Stimulated activated CD4-positive, alpha-beta T cell treated with anti-CD3 and anti-CD28 coated beads, Interleukin-2, amount 100 ng/mL, for 48 hours (primary cell): ENCODE results near the gene AK8.

Source experiments
- DNase-seq, 2 donors: peaks; one replicate each; pipeline ENCODE4 v3.0.0-alpha.2; 2020

AK8 gene, protein sequence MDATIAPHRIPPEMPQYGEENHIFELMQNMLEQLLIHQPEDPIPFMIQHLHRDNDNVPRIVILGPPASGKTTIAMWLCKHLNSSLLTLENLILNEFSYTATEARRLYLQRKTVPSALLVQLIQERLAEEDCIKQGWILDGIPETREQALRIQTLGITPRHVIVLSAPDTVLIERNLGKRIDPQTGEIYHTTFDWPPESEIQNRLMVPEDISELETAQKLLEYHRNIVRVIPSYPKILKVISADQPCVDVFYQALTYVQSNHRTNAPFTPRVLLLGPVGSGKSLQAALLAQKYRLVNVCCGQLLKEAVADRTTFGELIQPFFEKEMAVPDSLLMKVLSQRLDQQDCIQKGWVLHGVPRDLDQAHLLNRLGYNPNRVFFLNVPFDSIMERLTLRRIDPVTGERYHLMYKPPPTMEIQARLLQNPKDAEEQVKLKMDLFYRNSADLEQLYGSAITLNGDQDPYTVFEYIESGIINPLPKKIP

DNA sequence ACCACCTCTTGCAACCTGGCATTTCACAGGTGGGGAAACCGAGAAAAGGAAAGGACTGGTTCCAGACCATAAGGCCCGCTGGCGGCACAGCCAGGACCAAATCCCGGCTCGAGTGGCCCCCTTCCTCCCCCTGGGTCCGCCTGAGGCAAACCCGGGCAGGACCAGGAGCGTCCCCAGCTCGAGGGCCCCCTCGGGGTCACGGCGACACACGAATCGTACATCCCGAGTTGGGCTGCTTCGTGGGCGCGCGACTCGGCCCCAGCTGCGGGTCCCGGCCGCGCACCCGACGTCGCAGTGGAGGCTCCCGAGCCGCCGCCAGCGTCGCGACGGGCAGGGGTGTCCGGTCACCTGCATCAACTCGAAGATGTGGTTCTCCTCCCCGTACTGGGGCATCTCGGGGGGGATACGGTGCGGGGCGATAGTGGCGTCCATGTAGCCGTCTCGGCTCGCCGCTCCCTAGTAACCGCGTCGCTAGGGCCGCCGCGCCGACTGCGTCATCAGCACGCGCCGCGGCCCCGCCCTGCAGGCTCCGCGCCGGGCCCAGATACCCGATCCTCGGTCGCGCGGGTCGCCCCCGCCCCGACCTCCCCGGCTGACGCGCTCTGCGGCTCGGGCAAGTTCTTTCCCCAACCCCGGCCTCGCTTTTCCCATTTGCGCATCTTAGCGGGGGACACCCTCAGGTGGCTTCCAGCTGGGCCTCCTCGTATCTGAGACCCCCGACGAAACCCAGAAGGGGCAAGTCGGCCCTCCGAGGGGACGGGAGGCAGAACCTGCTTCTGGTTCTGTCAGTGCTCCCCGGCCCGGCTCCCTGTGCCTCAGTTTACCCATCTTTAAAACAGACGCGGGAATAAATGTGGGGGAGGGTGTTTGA, at the start of gene AK8:
AK8 (minus strand) TSS at position 461 of the 871 bp plus-strand sequence; CDS start at position 432, 29 bp downstream.
- peak; percentile 69 to 79 for DNase-seq

DNA sequence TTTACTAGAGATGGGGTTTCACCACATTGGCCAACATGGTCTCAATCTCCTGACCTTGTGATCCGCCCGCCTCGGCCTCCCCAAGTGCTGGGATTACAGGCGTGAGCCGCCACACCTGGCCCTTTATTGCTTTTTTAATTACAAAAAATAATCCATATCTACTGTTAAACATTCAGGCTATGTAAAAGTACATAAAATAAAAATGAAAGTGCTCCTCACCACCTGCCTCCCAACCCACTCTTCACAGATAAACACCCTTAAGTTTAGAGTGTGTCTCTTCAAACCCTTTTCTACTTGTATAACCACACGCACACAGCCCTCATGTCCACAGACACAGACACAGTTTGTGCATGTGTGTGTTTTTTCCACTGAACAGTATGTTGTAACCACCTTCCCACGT, 49.6 kb upstream of the AK8 start:
- no peak for DNase-seq

DNA sequence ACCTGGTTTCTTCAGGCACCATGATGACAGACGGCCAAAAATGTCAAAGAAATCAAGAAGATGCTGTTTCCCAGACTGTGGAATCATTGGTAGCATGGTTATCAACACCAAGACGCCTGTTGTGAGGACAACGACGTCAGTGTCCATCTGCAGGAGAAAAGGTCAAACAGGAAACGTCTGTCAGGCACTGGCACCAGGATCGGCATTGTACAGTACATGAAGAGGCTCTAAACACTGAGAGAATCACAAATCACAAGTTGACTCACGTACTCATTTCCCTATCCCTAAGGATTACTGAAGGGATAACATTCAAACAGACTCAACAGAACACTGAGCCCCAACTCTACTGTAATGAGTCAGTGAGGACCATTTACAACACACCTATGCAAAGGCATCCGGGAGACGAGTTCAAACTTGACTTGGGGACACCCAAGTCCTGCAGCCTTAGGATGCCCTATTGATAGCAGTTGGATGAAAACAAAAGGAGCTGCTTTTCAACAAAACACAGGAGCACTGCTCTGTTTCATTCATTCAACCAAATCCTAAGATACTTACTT, 45.3 kb upstream of the AK8 start:
- DNase-seq, result no peak

DNA sequence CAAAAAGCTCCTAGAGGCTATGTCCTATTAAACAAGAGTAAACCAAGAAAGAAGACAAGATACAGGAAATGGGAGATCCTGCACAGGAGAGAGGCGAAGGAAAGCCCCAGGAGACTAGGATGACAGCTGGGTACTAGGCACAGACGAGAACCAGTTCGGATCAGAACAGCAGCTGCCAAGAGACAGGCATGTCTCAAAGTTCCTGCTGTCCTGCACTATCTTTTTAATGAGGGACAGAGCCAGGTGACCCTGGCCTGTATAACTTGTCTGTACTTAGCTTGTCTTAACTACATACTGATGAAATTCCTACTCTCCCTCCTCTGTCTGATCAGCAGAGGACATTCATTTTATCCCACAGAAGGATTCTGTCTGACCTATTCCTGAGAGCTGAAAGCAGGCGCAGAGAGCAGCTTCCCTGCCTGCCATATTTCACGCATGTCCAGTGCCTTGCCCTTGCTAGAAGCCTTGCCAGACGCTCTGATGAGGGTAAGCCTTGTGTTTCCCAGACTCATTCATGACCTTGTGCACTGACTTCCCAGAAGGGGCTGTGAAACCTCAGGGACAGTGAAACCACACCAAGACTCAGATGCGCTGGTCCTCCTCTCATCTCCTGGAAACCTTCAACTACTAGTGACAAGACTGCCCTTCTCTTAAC, 41.7 kb upstream of the AK8 start:
- DNase-seq, result no peak

DNA sequence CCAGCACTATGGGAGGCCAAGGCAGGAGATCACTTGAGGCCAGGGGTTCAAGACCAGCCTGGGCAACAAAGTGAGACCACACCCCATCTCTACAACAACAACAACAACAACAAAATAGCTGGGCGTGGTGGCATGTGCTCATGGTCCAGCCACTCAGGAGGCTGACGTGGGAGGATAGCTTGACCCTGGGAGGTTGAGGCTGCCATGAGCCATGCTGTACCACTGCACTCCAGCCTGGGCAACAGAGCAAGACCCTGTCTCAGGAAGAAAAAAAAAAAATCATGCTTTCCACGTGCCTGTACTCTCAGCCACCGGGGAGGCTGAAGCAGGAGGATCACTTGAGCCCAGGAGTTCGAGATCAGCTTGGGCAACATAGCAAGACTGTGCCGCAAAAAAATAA, 36.8 kb upstream of the AK8 start:
- no peak for DNase-seq

DNA sequence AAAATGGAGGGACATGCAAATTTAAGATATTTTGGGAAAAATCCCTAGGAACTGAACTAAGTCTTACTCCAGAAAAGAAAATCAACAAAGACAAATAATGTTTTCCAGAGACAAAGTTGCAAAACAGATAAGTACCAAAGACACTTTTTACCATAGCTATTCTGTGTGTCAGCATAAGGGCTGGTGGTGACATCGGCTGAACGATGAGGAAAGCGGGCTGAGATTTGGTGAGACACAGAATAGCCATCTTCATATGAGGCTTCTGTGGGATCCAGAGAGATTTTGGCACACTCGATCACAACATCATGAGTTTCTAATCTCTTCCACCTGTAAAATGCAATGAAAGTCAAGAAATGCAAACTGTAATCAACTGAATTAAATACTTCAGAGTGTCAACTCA, 34.0 kb upstream of the AK8 start:
- no peak for DNase-seq

DNA sequence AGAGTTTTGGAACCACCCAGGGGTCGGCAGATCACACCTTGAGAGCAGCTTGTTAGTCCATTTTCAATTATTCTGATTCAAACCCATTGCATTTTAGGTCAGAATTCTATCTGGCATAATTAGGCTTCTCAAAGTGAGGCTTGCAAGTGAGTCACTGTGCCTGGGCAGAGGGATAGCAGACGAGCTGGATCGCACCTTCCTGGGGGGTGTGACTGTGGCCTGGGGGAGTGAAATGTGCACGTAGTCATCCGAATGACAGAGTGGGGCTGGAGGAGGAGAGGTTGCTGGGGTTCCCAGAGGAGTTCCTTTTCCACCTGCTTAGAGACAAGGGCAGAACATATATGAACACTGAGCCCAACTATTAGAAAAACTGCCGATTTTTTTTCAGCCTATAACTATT, 32.3 kb upstream of the AK8 start:
- no peak for DNase-seq

DNA sequence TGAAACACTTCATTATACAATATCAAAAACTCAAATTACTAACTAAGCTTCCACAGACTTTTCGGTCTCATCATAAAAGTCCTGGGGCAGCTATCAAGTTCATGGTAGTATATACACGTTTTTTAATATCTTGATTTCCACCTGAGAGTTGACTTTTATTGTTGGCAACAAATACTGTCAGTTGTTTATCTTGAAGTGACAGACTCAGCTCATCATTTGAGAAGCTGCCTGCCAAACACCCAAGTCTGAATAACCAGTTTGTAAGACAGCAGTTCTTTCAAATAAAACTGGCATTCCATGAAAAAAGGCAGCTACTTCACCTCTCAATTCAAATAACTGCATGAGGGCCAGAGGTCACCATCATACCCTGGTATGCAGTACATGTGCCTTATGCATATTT, 31.2 kb upstream of the AK8 start:
- no peak for DNase-seq

DNA sequence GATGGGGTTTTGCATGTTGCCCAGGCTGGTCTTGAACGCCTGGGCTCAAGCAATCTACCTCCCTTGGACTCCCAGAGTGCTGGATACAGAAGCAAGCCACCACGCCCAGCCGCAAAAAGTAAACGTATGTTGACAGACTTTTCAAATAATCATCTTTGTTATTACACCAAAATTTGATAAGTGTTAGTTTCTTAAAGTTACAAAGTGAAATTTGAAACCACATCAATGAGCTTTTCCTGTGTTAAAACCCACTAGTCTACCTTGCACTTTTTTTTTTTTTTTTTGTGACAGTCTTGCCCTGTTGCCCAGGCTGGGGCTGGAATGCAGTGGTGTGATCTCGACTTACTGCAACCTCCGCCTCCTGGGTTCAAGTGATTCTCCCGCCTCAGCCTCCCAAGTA, 30.6 kb upstream of the AK8 start:
- DNase-seq, result no peak

DNA sequence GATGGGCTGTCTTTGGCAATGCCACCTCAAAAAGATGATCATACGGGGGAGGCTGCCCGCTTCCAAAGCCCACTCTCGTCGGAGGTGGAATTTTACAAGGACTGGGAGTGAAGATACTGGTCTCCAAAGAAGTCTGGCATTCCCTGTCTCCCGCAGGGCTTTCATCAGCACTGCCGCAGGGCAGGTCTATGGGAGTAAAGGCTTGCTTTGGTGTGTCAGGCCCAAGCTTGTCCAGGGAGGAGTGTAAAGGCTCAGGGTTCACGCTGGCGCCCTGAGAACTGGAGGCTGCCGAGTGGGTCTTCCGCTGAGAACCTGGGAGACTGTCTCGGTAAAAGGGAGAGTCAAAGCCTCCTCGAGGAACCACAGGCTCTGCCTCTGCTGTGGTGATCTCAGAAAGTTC, 27.6 kb upstream of the AK8 start:
- DNase-seq, result no peak

DNA sequence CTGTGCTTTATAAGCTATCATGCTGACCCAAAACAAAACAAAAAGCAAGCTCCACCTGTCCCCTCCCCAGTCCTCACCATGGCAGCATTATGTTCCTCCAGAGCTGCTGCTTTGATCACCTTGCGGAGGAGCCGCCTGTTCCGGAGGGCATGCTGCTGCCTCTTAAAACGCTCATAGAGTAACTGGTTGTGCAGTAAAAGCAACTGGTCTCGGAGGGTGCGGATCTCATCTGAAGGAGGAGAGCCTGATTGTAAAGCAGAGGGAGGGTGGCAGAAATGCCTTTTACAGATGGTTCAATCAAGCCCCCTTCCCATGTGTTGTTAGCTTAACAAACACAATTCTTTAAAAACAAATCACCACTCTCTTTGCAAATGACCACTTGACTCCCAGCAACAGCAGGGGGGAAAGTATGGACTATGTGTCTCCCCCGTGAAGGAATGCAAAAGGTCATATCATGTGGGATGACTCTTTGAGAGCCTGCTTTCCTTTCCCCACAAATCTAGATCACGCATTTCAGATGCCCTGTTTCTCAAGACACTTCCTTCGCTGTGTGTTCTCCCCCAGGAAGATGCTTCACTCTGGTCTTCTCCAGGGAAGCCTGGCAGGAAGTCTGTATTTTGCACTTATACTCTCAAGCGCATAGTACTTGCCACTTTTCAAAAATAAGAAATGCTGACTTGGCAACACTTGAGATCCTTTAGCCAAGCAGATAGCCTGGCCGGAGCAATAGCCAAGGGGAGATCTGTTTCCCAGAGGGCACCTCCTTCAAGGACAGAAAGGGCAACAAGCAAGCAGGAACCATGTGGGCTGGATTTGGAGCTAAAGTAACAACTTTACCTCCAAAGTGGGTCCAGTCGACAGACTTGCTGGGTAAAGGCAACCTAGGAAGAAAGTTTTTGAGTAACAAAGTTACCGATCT, 25.7 kb upstream of the AK8 start:
- no peak for DNase-seq

DNA sequence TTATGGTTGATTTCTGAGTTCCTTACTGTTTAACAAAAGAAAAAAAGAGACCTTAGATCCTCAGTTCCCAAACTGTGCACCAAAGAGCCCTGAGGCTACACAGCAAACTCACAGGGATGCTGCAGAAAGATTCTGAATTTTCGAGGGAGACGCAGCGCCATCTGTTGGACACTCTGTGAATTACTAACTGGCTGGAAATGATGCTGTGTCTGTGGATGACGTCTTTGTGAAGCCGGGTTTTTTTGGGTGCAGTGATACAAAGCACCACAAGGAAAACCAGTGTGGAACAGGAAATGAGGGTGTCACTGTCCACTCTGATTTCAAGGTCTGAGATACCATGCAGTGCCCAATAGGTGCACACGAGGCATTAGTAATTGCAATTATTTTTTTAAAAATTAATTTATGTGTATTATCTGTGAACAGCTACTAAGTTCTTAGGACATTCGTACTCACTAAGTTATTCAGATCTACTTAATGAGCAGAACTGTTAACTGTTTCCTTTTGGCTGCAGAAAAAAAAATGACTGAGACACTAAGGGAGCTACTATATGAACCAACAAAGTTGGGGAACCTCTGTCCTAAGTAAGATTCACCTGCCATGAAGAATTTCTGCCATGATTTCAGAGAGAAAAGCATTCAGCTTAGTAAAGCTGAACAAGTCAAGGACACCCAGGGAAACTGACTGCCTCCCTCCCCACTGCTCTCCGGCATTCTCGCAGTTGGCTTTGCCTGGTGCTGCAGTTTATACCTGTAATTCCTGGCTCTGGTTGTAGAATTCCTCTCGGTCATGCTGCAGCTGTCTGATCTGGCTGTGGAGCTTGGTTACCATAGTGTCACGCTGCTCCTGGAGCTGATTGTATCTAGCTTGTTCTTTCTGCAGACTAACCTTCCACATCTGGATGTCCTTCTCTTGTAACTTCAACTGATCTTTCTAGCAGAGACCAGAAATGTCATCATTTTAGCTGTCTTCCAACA, 24.1 kb upstream of the AK8 start:
- peak; percentile 74 to 75 for DNase-seq

DNA sequence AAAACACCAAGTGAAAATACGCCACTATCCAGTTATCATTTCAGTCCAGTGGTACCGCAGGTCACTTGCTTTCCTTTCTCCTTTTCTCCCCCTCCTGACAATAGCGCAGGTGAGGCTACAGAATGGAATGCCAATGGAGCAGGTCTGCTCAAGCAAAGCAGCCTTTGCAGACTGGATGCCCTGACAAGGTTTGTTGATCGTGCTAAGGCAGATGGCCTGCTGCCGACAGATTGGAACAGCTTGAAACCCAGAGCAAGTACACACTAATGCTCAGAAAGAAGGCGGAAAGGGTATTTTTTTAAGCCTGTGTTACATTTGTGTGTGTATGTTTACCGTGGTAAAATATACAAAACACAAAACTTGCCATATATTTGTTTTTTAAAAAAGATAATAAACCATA, 20.0 kb upstream of the AK8 start:
- DNase-seq, result no peak

DNA sequence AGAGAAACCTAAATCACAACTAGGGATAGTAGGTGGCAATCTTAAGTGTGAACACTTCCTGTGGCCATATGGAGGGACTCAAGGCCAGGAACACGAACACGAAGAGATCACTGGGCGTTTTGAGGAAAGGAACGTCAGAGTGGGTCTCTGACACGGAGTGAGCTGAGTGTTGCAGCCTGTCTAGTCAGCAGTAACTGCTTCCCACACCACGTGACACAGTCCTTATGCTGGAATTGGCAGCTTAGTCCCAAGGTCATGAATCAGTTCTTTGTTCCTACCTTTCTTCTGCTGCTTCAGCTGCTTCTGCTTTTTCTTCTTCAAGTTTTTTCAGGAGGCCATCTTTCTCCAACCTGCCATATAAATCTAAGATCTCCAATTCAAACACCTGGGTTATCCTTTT, 18.8 kb upstream of the AK8 start:
- DNase-seq, result no peak

DNA sequence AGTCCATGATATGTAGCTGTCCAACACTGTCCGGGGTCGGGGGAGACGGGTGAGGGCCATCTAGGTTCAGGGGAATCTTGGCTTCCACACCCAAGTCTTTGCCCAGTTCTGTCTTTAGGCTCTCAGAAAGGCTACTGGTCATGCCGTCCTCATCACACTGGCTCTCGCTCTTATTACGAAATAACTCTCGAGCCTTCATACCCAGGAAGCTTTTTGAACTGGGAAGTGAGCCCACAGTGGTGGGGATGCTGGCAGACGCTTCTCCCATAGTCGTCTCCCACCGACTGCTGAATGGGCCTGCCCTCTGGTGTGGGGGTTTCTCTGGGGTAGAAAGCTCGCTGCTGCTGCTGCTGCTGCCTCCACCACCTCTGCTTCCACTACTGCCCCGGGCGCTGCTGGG, 18.2 kb upstream of the AK8 start:
- DNase-seq, result no peak

DNA sequence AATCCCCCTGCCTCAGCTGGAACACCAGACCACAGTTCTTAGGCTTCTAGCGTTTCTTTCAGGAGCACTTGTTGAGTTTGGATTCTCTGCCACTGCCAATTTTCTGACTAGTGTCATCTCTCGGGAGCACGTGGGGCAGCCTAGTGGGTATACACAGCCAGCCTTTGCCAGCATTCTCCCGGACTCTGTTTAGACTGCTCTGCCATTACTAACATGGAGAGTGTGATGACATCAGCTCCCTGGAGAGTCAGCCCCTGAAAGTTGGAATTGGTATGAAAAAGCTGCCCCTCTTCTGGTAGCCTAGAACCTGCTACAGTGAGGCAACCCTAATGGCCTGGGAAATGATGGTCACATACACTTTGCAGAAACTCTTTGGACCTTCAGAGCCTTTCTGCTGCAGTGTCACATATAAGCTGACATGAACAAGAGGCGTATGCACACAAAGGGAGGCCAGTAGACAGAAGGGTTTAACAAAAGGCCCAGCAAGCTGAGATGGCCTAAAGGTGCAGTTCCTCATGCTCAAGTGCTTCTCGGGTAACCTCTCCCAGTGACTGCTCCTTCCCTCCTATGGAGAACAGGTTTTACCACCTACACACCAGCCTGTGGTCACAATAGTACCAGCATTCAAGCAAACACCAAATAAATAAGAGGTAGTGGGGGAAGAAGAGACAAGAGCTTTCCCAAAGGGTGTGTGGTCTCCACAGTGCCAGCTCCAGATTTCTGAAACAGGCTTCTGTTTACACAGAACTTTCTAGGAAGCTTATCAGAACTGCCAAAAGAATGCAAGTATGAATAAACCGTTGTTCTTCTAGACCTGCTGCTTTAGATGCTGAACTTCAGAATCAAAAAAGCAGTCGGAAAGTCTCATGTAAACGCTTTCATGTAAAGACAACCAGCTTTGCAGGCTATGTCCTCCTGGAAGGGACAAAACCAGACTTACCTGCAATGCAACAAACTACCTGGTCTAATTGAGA, 17.1 kb upstream of the AK8 start:
- DNase-seq, result no peak

DNA sequence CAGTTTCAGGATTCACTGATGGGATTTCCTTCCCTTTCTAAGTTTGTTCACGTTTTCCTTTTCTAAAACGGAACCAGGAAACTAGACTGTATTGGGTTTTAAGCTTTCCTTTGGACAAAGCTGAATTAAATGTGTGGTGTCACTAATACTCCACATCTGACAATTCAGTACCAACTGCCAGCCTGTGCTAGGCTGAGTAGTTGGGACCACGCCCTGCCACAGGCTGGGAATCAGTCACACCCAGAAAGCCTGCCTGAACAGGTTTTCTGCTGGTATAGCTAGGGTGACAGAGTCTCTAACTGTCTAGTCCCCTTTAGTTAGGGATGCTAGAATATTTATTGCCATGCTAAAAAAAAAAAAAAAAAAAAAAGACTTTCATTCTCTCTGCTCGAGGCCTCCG, 16.3 kb upstream of the AK8 start:
- DNase-seq, result no peak

DNA sequence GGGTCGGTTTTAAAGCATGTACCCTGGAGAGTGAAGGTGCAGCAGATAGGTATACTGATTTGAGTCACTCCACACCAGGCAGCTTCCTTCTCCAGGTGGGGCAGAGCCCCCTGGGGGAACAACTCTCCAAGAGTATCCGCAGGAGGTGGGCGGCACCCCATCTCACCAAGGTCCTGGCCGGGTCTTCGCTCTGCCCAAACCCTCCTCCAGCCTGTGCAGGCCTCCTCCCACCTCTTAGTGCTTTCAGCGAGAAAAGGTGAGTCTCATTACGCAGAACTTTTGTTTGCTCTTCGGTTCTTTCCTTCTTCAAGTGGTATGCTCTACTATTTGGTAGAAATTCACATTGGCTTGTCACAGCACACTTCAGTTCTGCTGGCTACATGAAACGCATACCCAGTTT, 14.3 kb upstream of the AK8 start:
- no peak for DNase-seq

DNA sequence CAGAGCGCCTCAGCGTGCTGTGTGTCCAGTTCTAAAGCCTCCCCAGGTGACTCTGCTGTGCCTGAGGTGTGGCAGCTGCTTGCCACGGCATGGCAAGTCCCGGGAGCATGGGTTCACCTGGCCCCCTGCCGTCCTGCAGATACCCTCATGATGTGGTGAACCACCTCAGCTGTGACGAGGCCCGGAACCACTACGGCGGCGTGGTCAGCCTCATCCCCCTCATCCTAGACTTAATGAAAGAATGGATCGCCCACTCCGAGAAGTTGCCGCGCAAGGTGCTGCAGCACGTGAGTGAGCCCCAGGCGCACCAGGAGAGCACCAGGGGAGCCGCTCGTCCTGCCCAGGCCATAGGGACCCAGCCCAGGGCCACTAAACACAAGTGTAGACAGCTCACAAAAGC, 10.1 kb upstream of the AK8 start:
- no peak for DNase-seq
